ENCODE results near the gene TMEM147.

TMEM147 gene

DNA sequence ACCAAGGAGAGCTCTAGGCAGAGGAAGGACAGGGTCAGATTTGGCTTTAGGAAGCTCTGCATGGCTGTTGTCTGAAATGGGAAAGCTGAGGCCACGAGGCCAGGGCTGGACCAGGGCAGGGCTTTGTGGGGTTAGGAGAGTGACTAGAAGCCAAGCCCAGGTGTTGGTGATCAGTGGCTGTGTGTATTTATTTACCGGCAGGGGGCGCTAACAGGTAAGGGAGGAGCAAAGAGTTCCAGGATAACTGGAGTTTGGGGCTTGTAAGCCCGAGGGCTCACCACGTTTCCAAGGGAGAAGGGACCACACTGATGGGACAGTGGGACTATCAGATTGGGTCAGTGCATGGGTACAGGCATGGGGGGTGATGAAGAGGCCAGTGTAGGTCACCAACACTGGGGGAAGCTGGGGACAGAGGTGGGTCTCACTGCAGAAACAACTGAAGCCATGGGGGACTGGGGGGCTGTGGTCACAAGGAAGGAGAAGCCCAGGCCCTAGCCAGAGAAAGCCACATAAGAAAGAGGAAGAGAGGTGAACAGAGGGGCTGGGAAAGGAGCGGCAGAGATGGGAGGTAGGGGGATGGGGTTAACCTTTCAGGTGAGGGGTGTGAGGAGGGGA, 3.9 kb downstream of the TMEM147 start:
- peak; percentile 44 for DNase-seq

DNA sequence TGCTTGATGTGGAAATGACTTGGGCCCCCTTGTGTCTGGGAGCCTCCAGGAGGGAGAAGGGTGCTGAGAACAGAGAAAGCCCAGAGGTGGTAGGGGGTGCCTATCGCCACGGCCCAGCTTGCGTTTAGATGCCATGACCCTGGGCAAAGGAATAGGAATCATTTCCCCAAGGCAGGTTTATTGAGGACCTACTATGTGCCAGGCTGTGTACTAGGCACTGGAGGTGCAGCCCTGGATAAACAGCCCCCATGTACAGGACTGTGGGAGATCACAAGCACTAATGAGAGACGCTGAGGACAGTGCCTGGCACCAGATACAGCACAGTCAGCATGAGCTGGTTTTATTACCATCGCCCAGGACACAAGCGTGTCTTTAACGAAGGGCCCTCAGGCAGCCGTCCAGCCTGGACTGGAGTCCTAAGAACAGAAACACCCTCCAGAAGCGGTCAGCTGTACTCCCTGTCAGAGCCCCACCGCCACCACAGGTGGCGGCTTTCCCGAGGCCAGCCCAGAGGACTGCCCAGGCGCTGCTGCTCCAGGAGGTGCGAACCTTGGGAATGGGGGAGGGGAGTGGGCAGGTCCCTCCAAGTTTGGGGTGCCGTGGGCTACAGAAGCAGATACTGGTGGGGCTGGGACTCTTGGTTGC, 4.6 kb downstream of the TMEM147 start:
- no peak for DNase-seq

- DNase-seq: no peak
Observed at GRCh38 chr19:35551091-35551810, 5.8 kb downstream of the TMEM147 start.

DNA sequence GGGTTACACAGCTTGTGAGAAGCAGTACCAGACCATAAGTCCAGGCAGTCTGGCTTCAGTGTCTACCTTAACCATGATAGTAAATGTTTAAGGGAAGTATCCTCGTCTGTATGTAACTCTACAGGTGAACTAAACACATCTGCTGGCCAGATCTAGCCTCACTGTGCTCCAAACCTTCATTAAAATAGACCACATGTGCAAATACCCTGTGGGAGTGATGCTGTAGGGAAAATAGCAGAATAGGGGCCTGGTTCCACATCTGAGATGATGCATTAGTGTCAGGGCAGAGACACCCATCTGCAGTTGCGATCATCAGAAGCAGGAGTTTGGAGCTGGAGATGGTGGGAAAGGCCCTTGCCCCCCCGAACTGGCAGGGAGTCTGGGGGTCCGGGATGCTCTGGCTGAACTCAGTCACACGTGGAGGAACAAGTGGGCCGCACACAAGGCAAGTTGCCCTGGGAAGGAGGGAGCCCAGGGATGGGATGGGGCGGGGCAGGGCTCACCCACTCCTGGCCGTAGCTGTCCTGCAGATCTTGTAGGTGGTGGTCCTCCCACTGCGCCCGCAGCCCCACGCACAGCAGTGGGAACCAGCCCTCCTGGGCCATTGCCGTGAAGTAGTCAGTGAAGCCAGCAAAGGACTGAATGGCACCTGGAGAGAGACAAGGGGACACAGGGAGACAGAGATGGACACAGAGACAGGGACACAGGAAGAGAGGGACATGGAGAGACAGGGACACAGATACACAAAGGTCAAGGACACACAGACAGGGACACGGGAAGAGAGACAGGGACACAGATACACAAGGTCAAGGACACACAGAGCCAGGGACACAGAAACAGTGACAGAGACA, 7.3 kb downstream of the TMEM147 start:
- DNase-seq: no peak

GRCh38 chr19:35553385-35554000, 8.1 kb downstream of the TMEM147 start:
- no peak for DNase-seq

DNA sequence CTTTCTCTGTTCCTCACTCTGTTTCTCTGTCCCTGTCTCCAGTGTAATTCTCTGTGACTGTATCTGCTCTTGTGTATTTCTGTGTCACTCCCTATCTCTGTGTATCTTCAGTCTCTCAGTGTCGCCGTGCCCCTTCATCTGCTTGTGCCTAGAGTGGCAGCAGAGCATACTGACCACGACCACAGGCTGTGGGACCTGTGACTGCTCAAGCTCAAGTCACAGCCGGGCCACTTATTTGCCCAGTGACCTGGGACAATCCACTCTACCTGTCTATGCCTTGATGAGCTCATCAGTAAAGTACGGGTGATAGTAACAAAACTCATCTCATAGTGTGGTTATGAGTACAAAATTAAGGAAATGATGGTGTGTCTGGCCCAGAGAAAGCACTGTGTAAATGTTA, 8.7 kb downstream of the TMEM147 start:
- DNase-seq: no peak

DNA sequence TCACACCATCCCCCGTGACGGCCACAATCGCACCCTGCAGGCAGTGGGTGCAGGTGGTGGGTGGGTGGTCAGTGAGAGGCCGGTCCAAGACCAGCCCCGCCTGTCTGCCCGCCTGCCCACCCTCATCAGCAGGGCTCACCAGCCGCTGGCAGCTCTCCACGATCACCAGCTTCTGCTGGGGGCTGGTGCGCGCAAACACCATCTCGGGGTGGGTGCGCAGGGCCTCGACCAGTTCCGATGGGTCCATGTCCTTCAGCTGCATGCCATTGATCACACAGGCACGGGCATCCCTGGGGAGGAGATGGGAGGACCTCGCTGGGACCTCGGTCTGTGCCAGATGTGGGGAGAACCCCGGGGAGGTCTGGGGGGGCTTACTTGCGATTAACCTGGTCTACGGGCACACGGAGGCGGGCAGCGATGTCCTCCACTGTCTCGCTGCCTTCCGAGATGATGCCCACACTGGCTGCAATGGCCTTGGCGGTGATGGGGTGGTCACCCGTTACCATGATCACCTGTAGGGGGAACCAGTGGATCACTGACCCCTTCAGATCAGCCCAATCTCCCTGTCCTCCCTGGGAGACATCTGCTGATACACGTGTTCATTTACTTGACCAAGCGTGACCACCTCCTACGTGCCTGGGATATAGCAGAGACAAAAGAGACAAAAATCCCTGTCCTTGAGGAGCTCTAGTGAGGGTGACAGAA, 10.0 kb downstream of the TMEM147 start:
- no peak for DNase-seq

DNA sequence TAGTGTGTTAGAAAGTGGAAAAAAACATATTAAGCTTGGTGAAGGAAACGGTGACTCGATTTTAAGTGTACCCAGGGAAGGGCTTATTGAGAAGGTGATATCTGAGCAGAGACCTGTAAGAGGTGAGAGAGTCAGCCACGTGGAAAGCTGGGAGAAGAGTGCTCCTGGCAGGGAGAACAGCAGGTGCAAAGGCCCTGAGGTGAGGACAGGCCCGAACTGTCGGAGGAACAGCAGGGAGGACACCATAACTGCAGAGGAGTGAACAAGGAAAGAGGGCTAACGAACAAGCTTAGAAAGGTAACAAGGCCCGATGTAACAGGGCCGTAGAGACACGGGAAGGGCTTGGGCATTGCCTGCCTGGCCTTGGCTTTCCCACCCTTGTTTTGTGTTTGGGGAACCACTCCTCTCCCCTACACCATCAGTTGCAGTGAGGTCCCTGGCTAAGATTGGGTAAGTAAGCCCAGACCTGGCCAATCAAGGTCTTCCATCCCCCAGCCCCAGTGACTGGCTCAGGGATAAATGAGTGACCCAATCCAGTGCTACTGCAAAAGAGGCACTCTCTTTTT, 10.7 kb downstream of the TMEM147 start:
- DNase-seq: no peak

GRCh38 chr19:35556846-35557538, 11.6 kb downstream of the TMEM147 start:
- DNase-seq: no peak

DNA sequence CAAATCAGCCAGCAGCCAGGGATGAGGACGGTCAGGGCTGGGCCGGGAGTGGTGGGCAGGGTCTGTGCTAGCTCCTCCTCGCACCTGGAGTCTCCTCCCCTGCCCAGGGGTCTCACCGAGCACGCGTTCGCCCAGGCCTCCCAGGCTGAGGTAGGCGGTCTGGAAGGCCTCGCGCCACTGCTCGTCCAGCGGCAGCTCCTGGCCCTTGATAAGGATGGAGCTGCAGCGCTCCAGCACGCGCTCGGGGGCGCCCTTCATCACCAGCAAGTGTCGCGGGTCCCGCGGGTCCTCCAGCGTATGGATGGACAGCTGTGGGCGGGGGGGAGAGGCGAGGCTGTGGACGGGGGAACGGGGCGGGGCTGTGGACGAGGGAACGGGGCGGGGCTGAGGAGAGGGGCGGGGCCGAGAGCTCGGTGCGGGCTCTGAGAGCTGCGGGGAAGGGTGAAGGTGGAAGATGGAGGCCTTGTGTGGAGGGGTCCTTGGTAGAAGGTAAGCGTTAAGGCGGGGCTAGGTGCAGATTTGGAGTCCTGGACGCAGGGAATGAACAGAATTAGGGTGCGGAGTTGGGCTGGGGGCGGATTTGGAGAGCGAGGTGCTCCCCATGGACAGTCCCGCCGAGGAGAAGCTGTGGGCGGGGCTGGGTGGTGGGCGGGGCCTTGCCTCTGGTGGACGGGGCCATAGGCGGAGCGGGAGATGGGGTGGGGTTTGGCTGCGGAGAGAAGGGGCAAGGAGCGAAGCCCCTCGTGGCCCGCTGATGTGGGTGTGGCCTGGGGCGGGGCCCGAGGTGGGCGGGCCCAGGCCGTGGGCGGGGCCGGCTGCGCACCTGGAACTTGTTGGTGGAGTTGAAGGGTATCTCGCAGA, 12.3 kb downstream of the TMEM147 start:
- DNase-seq: peak; percentile 54

DNA sequence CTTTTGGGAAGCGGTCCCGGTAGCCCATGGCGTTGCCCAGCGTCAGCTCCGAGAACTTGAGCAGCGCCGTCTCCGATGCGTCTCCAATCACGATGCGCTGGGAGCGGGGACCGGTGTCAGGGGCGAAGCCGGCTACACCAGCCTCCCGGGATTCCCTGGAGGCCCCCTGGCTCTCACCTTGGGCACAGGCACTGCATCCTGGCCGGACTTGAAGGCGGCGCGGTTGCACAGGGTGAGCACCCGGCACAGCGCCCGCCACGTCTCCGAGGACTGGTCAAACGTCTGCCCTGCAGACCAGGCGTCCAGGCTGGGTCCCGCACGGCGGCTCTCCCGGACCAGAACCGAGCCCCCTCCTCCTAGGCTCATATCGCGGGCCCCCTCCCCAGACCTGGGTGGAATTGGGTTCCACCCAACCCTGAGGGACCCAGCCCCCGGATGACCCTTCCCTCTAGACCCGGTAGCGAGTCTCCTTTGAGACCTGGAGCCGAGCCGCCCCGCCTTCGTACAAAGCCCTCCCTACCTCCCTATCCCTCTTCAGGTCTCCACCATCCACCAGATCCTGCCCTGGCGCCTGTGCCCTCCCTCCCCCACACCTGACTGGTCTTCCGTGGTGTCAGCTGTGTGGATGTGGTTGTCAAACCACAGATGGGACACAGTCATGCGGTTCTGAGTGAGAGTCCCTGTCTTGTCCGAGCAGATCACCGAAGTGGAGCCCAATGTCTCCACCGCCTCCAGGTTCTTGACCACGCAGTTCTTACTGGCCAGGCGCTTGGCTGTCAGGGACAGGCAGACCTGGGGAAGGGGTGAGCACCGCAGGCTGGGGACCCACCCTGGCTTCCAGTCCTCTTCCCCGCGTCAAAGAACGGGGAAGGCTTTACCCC, 13.2 kb downstream of the TMEM147 start:
- no peak for DNase-seq

DNA sequence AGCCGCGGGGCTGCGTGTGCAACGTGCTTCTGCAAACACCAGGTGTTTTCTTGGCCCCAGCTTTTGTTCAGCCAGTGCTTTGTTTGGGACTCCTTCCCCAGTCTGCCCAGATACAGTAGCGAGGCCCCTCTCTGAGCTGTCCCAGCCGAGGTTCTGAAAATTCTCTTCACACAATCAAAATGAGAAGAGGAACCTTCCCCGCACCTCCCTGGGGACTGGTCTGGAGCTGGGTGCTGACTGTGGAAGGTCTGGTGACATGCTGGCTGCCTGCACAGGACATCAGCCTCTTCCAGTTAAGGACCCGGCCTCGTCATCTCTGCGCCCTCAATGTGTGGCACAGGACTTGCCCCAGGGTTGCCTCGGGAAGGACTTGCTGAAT, 13.8 kb downstream of the TMEM147 start:
- no peak for DNase-seq

DNA sequence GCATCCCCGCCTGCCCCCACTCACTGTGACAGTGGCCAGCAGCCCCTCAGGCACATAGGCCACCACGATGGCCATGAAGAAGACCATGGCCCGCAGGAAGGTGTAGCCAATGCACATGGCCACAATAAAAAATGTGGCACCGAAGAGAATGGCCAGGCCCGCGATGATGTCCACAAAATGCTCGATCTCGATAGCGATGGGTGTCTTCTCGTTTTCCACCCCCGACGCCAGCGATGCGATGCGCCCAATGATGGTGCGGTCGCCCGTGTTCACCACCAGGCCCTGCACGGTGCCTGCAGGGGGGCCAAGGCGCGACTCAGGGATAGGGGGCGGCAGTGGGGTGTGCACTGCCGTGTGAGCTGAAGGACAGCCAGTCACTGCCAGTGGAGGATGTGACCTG, 14.4 kb downstream of the TMEM147 start:
- DNase-seq: no peak

- no peak for DNase-seq
Observed at GRCh38 chr19:35560271-35560670, 14.8 kb downstream of the TMEM147 start.

GRCh38 chr19:35560677-35561076, 15.3 kb downstream of the TMEM147 start:
- no peak for DNase-seq

- no peak for DNase-seq
Observed at GRCh38 chr19:35561436-35561835, 16.0 kb downstream of the TMEM147 start.

- DNase-seq: no peak
Observed at GRCh38 chr19:35562336-35562735, 16.9 kb downstream of the TMEM147 start.

- no peak for DNase-seq
Observed at GRCh38 chr19:35562776-35563175, 17.4 kb downstream of the TMEM147 start.

- no peak for DNase-seq
Observed at GRCh38 chr19:35563207-35563829, 17.9 kb downstream of the TMEM147 start, which contains the start of gene ATP4A. ATP4A (minus strand) TSS chr19:35563658; CDS start chr19:35563629, 29 bp downstream.
